ENCODE measurements around the gene PSAP.

- no peak for TF ChIP-seq POLR2A (IDR thresholded peaks at IDR 0.05)
- no peak for TF ChIP-seq CTCF (IDR thresholded peaks at IDR 0.05)
These were observed 83.5 kb downstream of the PSAP start for GRCh38 chr10:71767420-71768035.

Data from body of pancreas (tissue), 4 donors.